DOHH2 (cell line): ENCODE results near the gene CDKN2AIP.
"Not testable (repeated sequence)": the region's sequence is repeated elsewhere in the genome, so short reads cannot be mapped to it uniquely, and the experiment has no call there.

Experiments
- EZH2phosphoT487 ChIP-seq: fragments of 200-600 bp; sonication (generic); IDR thresholded peaks from 2 replicates; pipeline ENCODE4 v1.6.1; 2017; ENCODE audit warnings: borderline replicate concordance, mild to moderate bottlenecking, antibody characterized with exemption, low read length, moderate library complexity, mixed read lengths
- TF ChIP-seq, protein P1 (sequence below): fragments of 200-600 bp; sonication (generic); IDR thresholded peaks from one replicate; pipeline ENCODE4 v1.5.1; 2014; ENCODE audit warnings: antibody characterized with exemption, mild to moderate bottlenecking, low read depth, low read length; ENCODE audit not compliant: poor library complexity, severe bottlenecking

DNA sequence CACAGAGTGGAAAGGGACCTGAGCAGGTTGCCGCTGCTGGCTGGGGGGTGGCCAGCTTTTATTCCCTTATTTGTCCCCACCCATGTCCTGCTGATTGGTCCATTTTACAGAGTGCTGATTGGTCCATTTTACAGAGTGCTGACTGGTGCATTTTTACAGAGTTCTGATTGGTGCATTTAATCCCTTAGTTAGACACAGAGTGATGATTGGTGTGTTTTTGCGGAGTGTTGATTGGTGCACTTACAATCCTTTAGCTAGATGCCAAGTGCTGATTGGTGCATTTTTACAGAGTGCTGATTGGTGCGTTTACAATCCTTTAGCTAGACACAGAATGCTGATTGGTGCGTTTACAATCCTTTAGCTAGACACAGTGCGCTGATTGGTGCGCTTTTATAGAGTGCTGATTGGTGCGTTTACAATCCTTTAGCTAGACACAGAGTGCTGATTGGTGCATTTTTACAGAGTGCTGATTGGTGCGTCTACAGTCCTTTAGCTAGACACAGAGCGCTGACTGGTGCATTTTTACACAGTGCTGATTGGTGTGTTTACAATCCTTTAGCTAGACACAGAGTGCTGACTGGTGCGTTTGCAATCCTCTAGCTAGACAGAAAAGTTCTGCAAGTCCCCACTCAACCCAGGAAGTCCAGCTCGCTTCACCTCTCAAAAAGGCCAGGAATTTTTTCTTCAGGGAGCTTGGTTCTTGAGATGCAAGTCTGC is 19.6 kb downstream of the CDKN2AIP start:
- TF ChIP-seq, protein P1, sequence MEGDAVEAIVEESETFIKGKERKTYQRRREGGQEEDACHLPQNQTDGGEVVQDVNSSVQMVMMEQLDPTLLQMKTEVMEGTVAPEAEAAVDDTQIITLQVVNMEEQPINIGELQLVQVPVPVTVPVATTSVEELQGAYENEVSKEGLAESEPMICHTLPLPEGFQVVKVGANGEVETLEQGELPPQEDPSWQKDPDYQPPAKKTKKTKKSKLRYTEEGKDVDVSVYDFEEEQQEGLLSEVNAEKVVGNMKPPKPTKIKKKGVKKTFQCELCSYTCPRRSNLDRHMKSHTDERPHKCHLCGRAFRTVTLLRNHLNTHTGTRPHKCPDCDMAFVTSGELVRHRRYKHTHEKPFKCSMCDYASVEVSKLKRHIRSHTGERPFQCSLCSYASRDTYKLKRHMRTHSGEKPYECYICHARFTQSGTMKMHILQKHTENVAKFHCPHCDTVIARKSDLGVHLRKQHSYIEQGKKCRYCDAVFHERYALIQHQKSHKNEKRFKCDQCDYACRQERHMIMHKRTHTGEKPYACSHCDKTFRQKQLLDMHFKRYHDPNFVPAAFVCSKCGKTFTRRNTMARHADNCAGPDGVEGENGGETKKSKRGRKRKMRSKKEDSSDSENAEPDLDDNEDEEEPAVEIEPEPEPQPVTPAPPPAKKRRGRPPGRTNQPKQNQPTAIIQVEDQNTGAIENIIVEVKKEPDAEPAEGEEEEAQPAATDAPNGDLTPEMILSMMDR, result not testable (repeated sequence)
- not testable (repeated sequence) for TF ChIP-seq EZH2phosphoT487
